Gastrocnemius medialis (tissue), 4 donors: ENCODE results near the gene TRIM42.

Experiments
- CTCF ChIP-seq, 5 experiments: fragments of 450-650 bp in 3 of 5; fragments of 200-600 bp in 2 of 5; sonication (generic) in 2 of 5; IDR thresholded peaks in 4 of 5; conservative IDR thresholded peaks in 1 of 5; 1 replicate in 4 of 5; 2 replicates in 1 of 5; pipeline ENCODE4 v1.5.1; 2016 to 2019; ENCODE audit warnings: antibody characterized with exemption in 5 of 5, mild to moderate bottlenecking in 3 of 5, moderate library complexity in 3 of 5
- POLR2A ChIP-seq, 2 donors: fragments of 450-650 bp; IDR thresholded peaks; one replicate each; pipeline ENCODE4 v1.6.1; 2017; ENCODE audit warnings: antibody characterized with exemption in 2 of 2, mild to moderate bottlenecking in 2 of 2, moderate library complexity in 2 of 2

GRCh38 chr3:140651287-140651686 lies 26.6 kb upstream of the TRIM42 start:
- no peak for TF ChIP-seq CTCF (IDR thresholded peaks at IDR 0.05 in 4 of 5, conservative IDR thresholded peaks at IDR 0.05 in 1 of 5)
- no peak for TF ChIP-seq POLR2A (IDR thresholded peaks at IDR 0.05)
